Central memory CD4-positive, alpha-beta T cell (primary cell): ENCODE results near the gene FOCAD.
A peak's percentile ranks its signal among the peaks of the same experiment; 100 is the strongest.

Experiments used
- DNase-seq: peaks from one replicate; pipeline ENCODE4 v3.0.0; 2022

The FOCAD gene

GRCh38 chr9:20805766-20806165 lies 121.7 kb downstream of the FOCAD start:
- DNase-seq = no peak

GRCh38 chr9:20808002-20808401 lies 123.9 kb downstream of the FOCAD start:
- DNase-seq = no peak

- DNase-seq = no peak
Measured at GRCh38 chr9:20811872-20812271, 127.8 kb downstream of the FOCAD start.

GRCh38 chr9:20815923-20816703 lies 132.1 kb downstream of the FOCAD start:
- no peak for DNase-seq

GRCh38 chr9:20823051-20823450 lies 139.0 kb downstream of the FOCAD start:
- no peak for DNase-seq

GRCh38 chr9:20831028-20831427 lies 147.0 kb downstream of the FOCAD start:
- DNase-seq = no peak

GRCh38 chr9:20832775-20833174 lies 148.7 kb downstream of the FOCAD start:
- DNase-seq = no peak

GRCh38 chr9:20835377-20836286 lies 151.6 kb downstream of the FOCAD start:
- DNase-seq = no peak

GRCh38 chr9:20837166-20837565 lies 153.1 kb downstream of the FOCAD start:
- no peak for DNase-seq

- DNase-seq = no peak
Measured at GRCh38 chr9:20838218-20838617, 154.2 kb downstream of the FOCAD start.

- DNase-seq = no peak
Measured at GRCh38 chr9:20844916-20845315, 160.9 kb downstream of the FOCAD start.

- DNase-seq = no peak
Measured at GRCh38 chr9:20848490-20848889, 164.4 kb downstream of the FOCAD start.

- no peak for DNase-seq
Measured at GRCh38 chr9:20853866-20854265, 169.8 kb downstream of the FOCAD start.

GRCh38 chr9:20854444-20854843 lies 170.4 kb downstream of the FOCAD start:
- DNase-seq = no peak

GRCh38 chr9:20863945-20864344 lies 179.9 kb downstream of the FOCAD start:
- no peak for DNase-seq

GRCh38 chr9:20865347-20865746 lies 181.3 kb downstream of the FOCAD start:
- no peak for DNase-seq

GRCh38 chr9:20870115-20870514 lies 186.1 kb downstream of the FOCAD start:
- DNase-seq = no peak

- no peak for DNase-seq
Measured at GRCh38 chr9:20872340-20872977, 188.4 kb downstream of the FOCAD start.

- DNase-seq = no peak
Measured at GRCh38 chr9:20873240-20873865, 189.3 kb downstream of the FOCAD start.

GRCh38 chr9:20880271-20880670 lies 196.2 kb downstream of the FOCAD start:
- no peak for DNase-seq

GRCh38 chr9:20880675-20881074 lies 196.6 kb downstream of the FOCAD start:
- no peak for DNase-seq

- DNase-seq = peak; percentile 32
Measured at GRCh38 chr9:20884985-20885593, 201.0 kb downstream of the FOCAD start.
